ENCODE data around the gene SBF2.
"Not testable (repeated sequence)": the region's sequence is repeated elsewhere in the genome, so short reads cannot be mapped to it uniquely, and the experiment has no call there.

SBF2 gene

DNA sequence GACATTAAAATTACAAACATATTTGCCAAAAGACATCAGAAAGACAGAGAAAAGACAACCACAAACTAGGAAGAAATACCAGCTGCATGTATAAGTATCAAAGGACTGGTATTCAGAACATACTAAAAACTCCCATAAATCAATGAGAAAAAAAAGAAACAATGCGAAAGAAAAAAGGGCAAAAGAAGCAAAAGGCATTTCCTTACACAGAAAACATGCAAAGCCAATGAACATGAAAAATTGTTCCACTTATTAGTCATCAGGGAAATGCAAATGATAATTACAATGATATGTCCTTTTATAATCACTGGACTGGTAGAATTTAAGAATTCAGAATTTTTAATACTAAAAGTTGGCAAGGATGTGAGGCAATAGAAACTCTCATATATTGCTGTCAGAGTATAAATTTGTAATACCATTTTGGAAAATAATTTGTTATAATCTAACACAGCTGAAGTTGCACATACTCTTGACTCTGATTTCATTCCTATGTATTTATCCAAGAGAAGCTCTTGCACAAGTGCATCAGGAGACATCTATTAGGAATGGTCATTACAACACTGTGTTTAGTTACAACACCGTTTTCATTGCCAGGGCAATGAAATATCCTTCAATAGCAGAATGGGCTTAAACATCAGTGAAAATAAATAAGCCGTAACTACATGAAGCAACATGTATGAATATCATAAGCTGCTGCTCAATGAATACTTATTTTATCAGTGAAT, 350.5 kb downstream of the SBF2 start:
- no peak for DNase-seq (ENCODE audit: extremely low spot score)
- POLR2A ChIA-PET = no interaction called here
- CTCF ChIA-PET = no interaction called here
- TF ChIP-seq ELF4 (IDR thresholded peaks at IDR 0.05) = no peak
- TF ChIP-seq TARDBP (IDR thresholded peaks at IDR 0.05) = no peak

DNA sequence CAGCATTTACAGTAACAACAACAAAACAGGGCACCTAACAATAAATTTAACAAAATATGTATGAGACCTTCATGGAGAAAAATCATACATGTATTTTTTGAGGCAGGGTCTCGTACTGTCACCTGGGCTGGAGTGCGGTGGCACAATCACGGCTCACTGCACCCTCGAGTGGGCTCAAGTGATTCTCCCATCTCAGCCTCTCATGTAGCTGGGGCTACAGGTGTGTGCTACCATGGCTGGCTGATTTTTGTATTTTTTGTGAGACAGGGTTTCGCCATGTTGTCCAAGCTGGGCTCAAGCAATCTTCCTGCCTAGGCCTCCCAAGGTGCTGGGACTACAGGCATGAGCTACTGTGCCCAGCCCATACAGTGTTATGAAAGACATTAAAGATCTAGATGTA, 352.0 kb downstream of the SBF2 start:
- no peak for DNase-seq (ENCODE audit: extremely low spot score)
- POLR2A ChIA-PET = no interaction called here
- TF ChIP-seq L3MBTL2 (conservative IDR thresholded peaks at IDR 0.05) = no peak
- TF ChIP-seq ZNF384 (IDR thresholded peaks at IDR 0.05) = no peak
- TF ChIP-seq ELF4 (IDR thresholded peaks at IDR 0.05) = no peak
- TF ChIP-seq FOXM1 (IDR thresholded peaks at IDR 0.05; ENCODE audit: borderline replicate concordance) = no peak
- TF ChIP-seq LEF1 (IDR thresholded peaks at IDR 0.05; ENCODE audit: borderline replicate concordance) = no peak
- TF ChIP-seq, protein P1, sequence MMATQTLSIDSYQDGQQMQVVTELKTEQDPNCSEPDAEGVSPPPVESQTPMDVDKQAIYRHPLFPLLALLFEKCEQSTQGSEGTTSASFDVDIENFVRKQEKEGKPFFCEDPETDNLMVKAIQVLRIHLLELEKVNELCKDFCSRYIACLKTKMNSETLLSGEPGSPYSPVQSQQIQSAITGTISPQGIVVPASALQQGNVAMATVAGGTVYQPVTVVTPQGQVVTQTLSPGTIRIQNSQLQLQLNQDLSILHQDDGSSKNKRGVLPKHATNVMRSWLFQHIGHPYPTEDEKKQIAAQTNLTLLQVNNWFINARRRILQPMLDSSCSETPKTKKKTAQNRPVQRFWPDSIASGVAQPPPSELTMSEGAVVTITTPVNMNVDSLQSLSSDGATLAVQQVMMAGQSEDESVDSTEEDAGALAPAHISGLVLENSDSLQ (IDR thresholded peaks at IDR 0.05) = no peak
- TF ChIP-seq HDGF (IDR thresholded peaks at IDR 0.05; ENCODE audit: borderline replicate concordance) = no peak
- TF ChIP-seq BHLHE40 (IDR thresholded peaks at IDR 0.05; ENCODE audit: borderline replicate concordance) = no peak
- CTCF ChIA-PET = no interaction called here

DNA sequence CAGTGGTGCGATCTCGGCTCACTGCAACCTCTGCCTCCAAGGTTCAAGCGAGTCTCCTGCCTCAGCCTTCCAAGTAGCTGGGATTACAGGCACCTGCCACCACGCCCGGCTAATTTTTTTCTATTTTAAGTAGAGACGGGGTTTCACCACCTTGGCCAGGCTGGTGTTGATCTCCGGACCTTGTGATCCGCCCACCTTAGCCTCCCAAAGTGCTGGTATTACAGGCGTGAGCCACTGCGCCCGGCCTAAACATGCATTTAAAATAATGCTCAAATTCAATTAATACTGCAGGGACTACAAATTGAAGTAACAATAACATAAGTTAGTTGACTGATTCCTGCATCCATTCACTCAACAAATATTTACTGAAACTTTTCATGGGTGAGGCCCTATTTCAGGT, 354.9 kb downstream of the SBF2 start:
- POLR2A ChIA-PET; CTCF ChIA-PET; DNase-seq (ENCODE audit: extremely low spot score): not testable (repeated sequence)

DNA sequence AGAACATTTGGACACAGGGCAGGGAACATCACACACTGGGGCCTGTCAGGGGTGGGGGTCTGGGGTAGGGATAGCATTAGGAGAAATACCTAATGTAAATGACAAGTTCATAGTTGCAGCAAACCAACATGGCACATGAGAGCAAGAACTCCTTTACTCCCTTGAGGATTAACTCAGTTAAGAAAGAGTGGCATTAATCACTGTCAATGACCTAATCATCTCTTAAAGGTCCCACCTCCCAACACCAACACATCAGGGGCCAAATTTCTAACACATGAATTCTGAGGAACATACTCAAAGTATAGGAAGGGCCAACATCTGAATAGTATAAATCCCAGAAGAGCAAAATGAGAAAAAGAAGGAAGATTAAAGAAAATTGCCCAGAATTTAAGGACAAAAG, 357.3 kb downstream of the SBF2 start:
- DNase-seq (ENCODE audit: extremely low spot score) = no peak
- CTCF ChIA-PET = no interaction called here
- TF ChIP-seq ELF4 (IDR thresholded peaks at IDR 0.05) = no peak
- TF ChIP-seq, protein P1 (IDR thresholded peaks at IDR 0.05) = peak; percentile 40; the same call in 1 of the 2 replicates
- no peak for TF ChIP-seq ARNT (IDR thresholded peaks at IDR 0.05)
- no peak for TF ChIP-seq NFRKB (IDR thresholded peaks at IDR 0.05)
- POLR2A ChIA-PET = no interaction called here

DNA sequence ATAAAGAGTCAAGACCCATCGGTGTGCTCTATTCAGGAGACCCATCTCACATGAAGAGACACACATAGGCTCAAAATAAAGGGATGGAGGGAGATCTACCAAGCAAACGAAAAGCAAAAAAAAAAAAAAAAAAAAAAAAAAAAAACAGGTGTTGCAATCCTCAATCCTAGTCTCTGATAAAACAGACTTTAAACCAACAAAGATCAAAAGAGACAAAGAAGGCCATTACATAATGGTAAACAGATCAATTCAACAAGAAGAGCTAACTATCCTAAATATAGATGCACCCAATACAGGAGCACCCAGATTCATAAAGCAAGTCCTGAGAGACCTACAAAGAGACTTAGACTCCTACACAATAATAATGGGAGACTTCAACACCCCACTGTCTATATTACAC, 361.2 kb downstream of the SBF2 start:
- CTCF ChIA-PET; POLR2A ChIA-PET; DNase-seq (ENCODE audit: extremely low spot score): not testable (repeated sequence)

DNA sequence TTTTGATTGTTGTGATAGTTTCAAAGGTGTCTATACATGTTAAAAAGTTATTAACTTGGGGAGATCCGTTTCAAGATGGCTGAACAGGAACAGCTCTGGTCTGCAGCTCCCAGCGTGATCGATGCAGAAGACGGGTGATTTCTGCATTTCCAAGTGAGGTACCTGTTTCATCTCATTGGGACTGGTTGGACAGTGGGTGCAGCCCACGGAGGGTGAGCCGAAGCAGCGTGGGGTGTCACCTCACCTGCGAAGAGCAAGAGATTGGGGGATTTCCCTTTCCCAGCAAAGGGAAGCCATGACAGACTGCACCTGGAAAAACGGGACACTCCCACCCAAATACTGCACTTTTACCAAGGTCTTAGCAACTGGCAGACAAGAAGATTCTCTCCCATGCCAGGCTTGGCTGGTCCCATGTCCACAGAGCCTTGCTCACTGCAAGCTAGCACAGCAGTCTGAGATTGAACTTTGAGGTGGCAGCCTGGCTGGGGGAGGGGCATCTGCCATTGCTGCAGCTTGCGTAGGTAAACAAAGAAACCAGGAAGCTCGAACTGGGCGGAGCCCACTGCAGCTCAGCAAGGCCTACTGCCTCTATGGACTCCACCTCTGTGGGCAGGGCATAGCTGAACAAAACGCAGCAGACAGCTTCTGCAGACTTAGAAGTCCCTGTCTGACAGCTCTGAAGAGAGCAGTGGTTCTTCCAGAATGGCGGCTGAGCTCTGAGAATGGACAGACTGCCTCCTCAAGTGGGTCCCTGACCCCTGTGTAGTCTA, 363.3 kb downstream of the SBF2 start:
- CTCF ChIA-PET; POLR2A ChIA-PET; DNase-seq (ENCODE audit: extremely low spot score): not testable (repeated sequence)

DNA sequence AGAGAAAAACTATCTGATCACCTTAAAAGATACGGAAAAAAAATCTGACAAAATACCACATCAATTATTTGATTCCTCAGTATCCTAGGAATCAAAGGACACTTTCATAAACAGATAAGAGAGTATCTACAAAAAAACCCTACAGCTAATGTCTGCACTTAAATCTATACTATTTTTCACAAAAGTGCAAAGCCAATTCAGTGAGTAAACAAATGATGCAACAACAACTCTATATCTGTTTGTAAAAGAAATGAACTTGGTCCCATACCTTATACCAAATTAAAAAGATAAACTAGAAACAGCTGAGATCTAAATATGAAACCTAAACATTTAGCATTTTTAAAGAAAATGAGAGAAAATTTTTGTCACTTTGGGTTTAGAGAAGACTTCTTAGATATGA, 366.3 kb downstream of the SBF2 start:
- TF ChIP-seq FOXK2 (IDR thresholded peaks at IDR 0.05) = no peak
- no peak for TF ChIP-seq SP1 (IDR thresholded peaks at IDR 0.05)
- TF ChIP-seq LEF1 (IDR thresholded peaks at IDR 0.05; ENCODE audit: borderline replicate concordance) = no peak
- TF ChIP-seq SUZ12 (IDR thresholded peaks at IDR 0.05) = no peak
- no peak for TF ChIP-seq CTBP1 (IDR thresholded peaks at IDR 0.05; ENCODE audit: borderline replicate concordance)
- TF ChIP-seq FOXA1 (IDR thresholded peaks at IDR 0.05) = no peak

DNA sequence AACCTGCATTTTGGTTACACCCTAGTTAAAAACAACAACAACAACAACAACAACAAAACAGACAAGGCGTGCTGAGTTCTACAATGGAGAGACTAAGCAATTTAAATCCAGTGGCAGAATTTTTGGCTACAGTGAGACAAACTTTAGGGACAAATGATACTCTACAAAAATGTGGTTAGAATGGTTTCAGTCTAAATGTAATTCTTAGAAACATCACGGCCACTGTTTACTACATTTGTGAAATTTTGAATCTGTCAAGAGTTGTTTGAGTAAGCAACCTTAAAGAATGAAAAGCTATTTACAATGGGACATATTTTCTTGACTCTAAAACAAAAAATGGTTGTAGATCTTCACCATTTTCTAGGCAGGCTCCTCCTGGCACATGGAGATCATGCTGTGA, 370.7 kb downstream of the SBF2 start:
- CTCF ChIA-PET = no interaction called here

More for the DNA sequence above, 366.3 kb downstream of the SBF2 start:
- ChIA-PET POLR2A (no interaction called here), CTCF (no interaction called here)
- no peak for DNase-seq (ENCODE audit: extremely low spot score)

DNA sequence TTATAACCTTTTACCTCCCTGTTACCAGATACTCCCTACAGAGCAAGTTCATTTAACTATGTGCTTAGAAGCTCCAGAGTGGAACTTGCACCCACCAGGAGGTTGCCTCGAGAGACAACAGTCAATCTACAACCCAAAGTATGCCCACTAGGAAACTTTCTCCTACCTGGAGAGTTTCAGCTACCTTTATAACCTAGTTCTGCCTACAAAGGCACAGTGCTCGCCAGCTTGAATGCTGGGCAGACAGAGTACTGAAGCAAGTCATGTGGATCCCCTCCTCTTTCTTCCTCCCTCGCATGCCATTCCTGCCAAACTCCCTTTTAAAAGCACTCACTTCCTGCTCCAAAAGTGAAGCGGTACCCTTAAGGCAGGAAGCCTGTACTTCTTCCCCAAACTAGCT, 371.2 kb downstream of the SBF2 start:
- TF ChIP-seq FOXM1 (IDR thresholded peaks at IDR 0.05; ENCODE audit: borderline replicate concordance) (no peak), FOXK2 (IDR thresholded peaks at IDR 0.05) (no peak), SP1 (IDR thresholded peaks at IDR 0.05) (no peak), SUZ12 (IDR thresholded peaks at IDR 0.05) (no peak), FOXA1 (IDR thresholded peaks at IDR 0.05) (no peak), LEF1 (IDR thresholded peaks at IDR 0.05; ENCODE audit: borderline replicate concordance) (no peak), L3MBTL2 (conservative IDR thresholded peaks at IDR 0.05) (no peak), CTBP1 (IDR thresholded peaks at IDR 0.05; ENCODE audit: borderline replicate concordance) (no peak), BHLHE40 (IDR thresholded peaks at IDR 0.05; ENCODE audit: borderline replicate concordance) (no peak), HDGF (IDR thresholded peaks at IDR 0.05; ENCODE audit: borderline replicate concordance) (no peak), ARNT (IDR thresholded peaks at IDR 0.05) (no peak)
- TF ChIP-seq, protein P1 (IDR thresholded peaks at IDR 0.05) = no peak
- POLR2A ChIA-PET = no interaction called here
- CTCF ChIA-PET = no interaction called here
- DNase-seq (ENCODE audit: extremely low spot score) = no peak

More for the DNA sequence above, 370.7 kb downstream of the SBF2 start:
- TF ChIP-seq ELF4 (IDR thresholded peaks at IDR 0.05) (no peak), SP1 (IDR thresholded peaks at IDR 0.05) (no peak)
- POLR2A ChIA-PET = no interaction called here
- no peak for DNase-seq (ENCODE audit: extremely low spot score)

Data from HEK293T (cell line).